HCT116 (cell line): ENCODE measurements around the gene RRBP1. TPM values are rescaled to one million over a fixed set of nuclear protein-coding genes. Genes with fewer than 3 reads are reported as not detected.

Source experiments
- ATAC-seq: fragments of 200-7000 bp; cut with Tn5 transposase; 2 replicates; pipeline ENCODE4 v1.9.1; 2020; ENCODE audit warnings: mild to moderate bottlenecking, moderate library complexity
- BruUV-seq: library from RNA; stranded (reverse); fragments of 400-500 nt; replicated peaks from 2 replicates; lab custom pipeline; 2021; lab: Mats Ljungman, UMichigan
- CTCF ChIA-PET: fragments of 300-600 bp; sonication (Branson Sonifier 250); formaldehyde crosslinking; loops from one replicate; lab custom pipeline; 2021; ENCODE audit warnings: antibody characterized with exemption; lab: Charles Lee
- POLR2A ChIA-PET: fragments of 300-600, 350-600 bp; sonication (Branson Sonifier 250); formaldehyde crosslinking; loops from one replicate; lab custom pipeline; 2021; ENCODE audit warnings: antibody characterized with exemption; lab: Charles Lee
- RAD21 ChIA-PET, 2 experiments: fragments of 300-600 bp; sonication (Branson Sonifier 250); formaldehyde crosslinking; loops; one replicate each; lab custom pipeline; 2023; ENCODE audit warnings: low total read pairs in 2 of 2; ENCODE audit not compliant: uncharacterized antibody in 2 of 2, unreplicated experiment in 2 of 2, low non-redundant PET in 1 of 2; lab: Charles Lee
- DNase-seq: peaks from one replicate; pipeline ENCODE4 v3.0.0-alpha.2; 2010; ENCODE audit warnings: low read depth, low spot score
- H2AFZ ChIP-seq: fragments of 200-600 bp; shearing (Covaris generic), sonication (generic); 2 replicates; pipeline ENCODE4 v1.6.1; 2017; ENCODE audit warnings: low read depth, mixed run types, mixed read lengths, antibody characterized with exemption, low read length; ENCODE audit not compliant: poor library complexity, severe bottlenecking
- H3K27ac ChIP-seq: 2 replicates; pipeline ENCODE4 v1.5.1; 2012; ENCODE audit warnings: low read depth, low read length
- H3K27me3 ChIP-seq: fragments of 200-600 bp; sonication (generic); 2 replicates; pipeline ENCODE4 v1.6.1; 2016; ENCODE audit warnings: mixed run types, low read length, mixed read lengths; ENCODE audit not compliant: insufficient read depth
- H3K36me3 ChIP-seq, 2 experiments: fragments of 200-500 bp in 1 of 2; fragments of 200-600 bp in 1 of 2; sonication (Bioruptor generic) in 1 of 2; sonication (generic) in 1 of 2; 2 replicates each; pipeline versions ENCODE4 v1.5.1 to v1.6.1; 2014 to 2016; ENCODE audit warnings: low read length in 2 of 2, inconsistent platforms in 1 of 2, mixed read lengths in 1 of 2, mixed run types in 1 of 2; ENCODE audit not compliant: insufficient read depth in 2 of 2, control insufficient read depth in 1 of 2
- H3K4me1 ChIP-seq, 2 experiments: fragments of 200-600 bp in 1 of 2; sonication (generic) in 1 of 2; 2 replicates each; pipeline versions ENCODE4 v1.5.1 to v1.6.1; 2012 to 2017; ENCODE audit warnings: low read length in 2 of 2, inconsistent platforms in 1 of 2, mild to moderate bottlenecking in 1 of 2, mixed read lengths in 1 of 2, mixed run types in 1 of 2, moderate library complexity in 1 of 2; ENCODE audit not compliant: insufficient read depth in 2 of 2, control insufficient read depth in 1 of 2
- H3K4me2 ChIP-seq: fragments of 200-600 bp; sonication (generic); 2 replicates; pipeline ENCODE4 v1.6.1; 2017; ENCODE audit warnings: mixed run types, low read length, mixed read lengths
- H3K4me3 ChIP-seq, 2 experiments: fragments of 200-600 bp in 1 of 2; sonication (generic) in 1 of 2; replicated peaks in 1 of 2; 2 replicates each; pipeline ENCODE4 v1.5.1; 2011 to 2016; ENCODE audit warnings: low read length in 2 of 2, control low read depth in 1 of 2, low read depth in 1 of 2, mild to moderate bottlenecking in 1 of 2, mixed read lengths in 1 of 2, mixed run types in 1 of 2
- H3K79me2 ChIP-seq: fragments of 200-600 bp; sonication (generic); 2 replicates; pipeline ENCODE4 v1.6.1; 2017; ENCODE audit warnings: mild to moderate bottlenecking, mixed run types, low read length, moderate library complexity, mixed read lengths; ENCODE audit not compliant: insufficient read depth
- H3K9ac ChIP-seq: fragments of 200-600 bp; sonication (generic); 2 replicates; pipeline ENCODE4 v1.6.1; 2016; ENCODE audit warnings: low read length, mixed read lengths
- H3K9me2 ChIP-seq: fragments of 200-600 bp; sonication (generic), shearing (Covaris generic); 2 replicates; pipeline ENCODE4 v1.6.1; 2017; ENCODE audit warnings: mixed run types, mild to moderate bottlenecking, moderate library complexity; ENCODE audit not compliant: insufficient read depth
- H3K9me3 ChIP-seq, 2 experiments: fragments of 200-500 bp in 1 of 2; fragments of 200-600 bp in 1 of 2; sonication (Bioruptor generic) in 1 of 2; sonication (generic) in 1 of 2; 2 replicates each; pipeline ENCODE4 v1.6.1; 2014 to 2017; ENCODE audit warnings: low read length in 2 of 2, mixed read lengths in 2 of 2, inconsistent platforms in 1 of 2, low read depth in 1 of 2, mild to moderate bottlenecking in 1 of 2, mixed run types in 1 of 2, moderate library complexity in 1 of 2; ENCODE audit not compliant: control insufficient read depth in 1 of 2, insufficient read depth in 1 of 2
- H4K20me1 ChIP-seq: fragments of 200-600 bp; sonication (generic), shearing (Covaris generic); 2 replicates; pipeline ENCODE4 v1.6.1; 2017; ENCODE audit warnings: mixed run types, mild to moderate bottlenecking, moderate library complexity; ENCODE audit not compliant: insufficient read depth
- ATF3 ChIP-seq: IDR thresholded peaks from 2 replicates; pipeline ENCODE4 v1.6.1; 2012
- CEBPB ChIP-seq: IDR thresholded peaks from 2 replicates; pipeline ENCODE4 v1.6.1; 2012; ENCODE audit warnings: low read depth
- EGR1 ChIP-seq: IDR thresholded peaks from 2 replicates; pipeline ENCODE4 v1.6.1; 2012; ENCODE audit warnings: low read depth
- ELF1 ChIP-seq: IDR thresholded peaks from 2 replicates; pipeline ENCODE4 v1.6.1; 2012; ENCODE audit warnings: low read depth, borderline replicate concordance
- EZH2phosphoT487 ChIP-seq: fragments of 200-600 bp; IDR thresholded peaks from 2 replicates; pipeline ENCODE4 v1.6.1; 2018; ENCODE audit warnings: antibody characterized with exemption, borderline replicate concordance
- JUND ChIP-seq: IDR thresholded peaks from 2 replicates; pipeline ENCODE4 v1.6.1; 2012
- MAX ChIP-seq: IDR thresholded peaks from 2 replicates; pipeline ENCODE4 v1.6.1; 2012
- POLR2A ChIP-seq: IDR thresholded peaks from 2 replicates; pipeline ENCODE4 v1.7.0; 2011; ENCODE audit warnings: borderline replicate concordance; ENCODE audit not compliant: insufficient read depth, insufficient read length; ENCODE audit errors: extremely low read depth
- POLR2AphosphoS5 ChIP-seq: IDR thresholded peaks from 2 replicates; pipeline ENCODE4 v1.6.1; 2011; ENCODE audit warnings: mild to moderate bottlenecking, low read depth, low read length, moderate library complexity
- REST ChIP-seq: IDR thresholded peaks from 2 replicates; pipeline ENCODE4 v1.6.1; 2012; ENCODE audit warnings: low read depth
- SIN3A ChIP-seq: IDR thresholded peaks from 2 replicates; pipeline ENCODE4 v1.6.1; 2012; ENCODE audit warnings: low read depth
- SP1 ChIP-seq: IDR thresholded peaks from 2 replicates; pipeline ENCODE4 v1.6.1; 2012; ENCODE audit warnings: low read depth
- SRF ChIP-seq: IDR thresholded peaks from 2 replicates; pipeline ENCODE4 v1.6.1; 2012; ENCODE audit warnings: low read depth
- YY1 ChIP-seq: IDR thresholded peaks from 2 replicates; pipeline ENCODE4 v1.6.1; 2011; ENCODE audit warnings: low read length, low read depth, moderate library complexity, mild to moderate bottlenecking; ENCODE audit not compliant: insufficient replicate concordance; ENCODE audit errors: extremely low read depth
- ZBTB33 ChIP-seq: IDR thresholded peaks from 2 replicates; pipeline ENCODE4 v1.6.1; 2011; ENCODE audit warnings: mild to moderate bottlenecking, low read length, moderate library complexity; ENCODE audit not compliant: insufficient replicate concordance; ENCODE audit errors: extremely low read depth
- ZNF274 ChIP-seq: fragments of 200-500 bp; sonication (Bioruptor generic); IDR thresholded peaks from 2 replicates; pipeline ENCODE4 v1.6.1; 2014; ENCODE audit warnings: mild to moderate bottlenecking, low read depth, low read length, inconsistent platforms
- intact Hi-C: fragments of 100-400 bp; cut with micrococcal nuclease; formaldehyde crosslinking; loops from 2 replicates; pipeline ENCODE4 v1.10.0; 2022
- total RNA-seq: library from RNA; stranded (reverse); gene quantifications from one replicate; pipeline ENCODE4 v1.2.1, GENCODE V29; 2021; ENCODE audit not compliant: unreplicated experiment

Gene RRBP1
- total RNA-seq, 1 experiment from 2014 or later: 123 TPM

GRCh38 chr20:17663486-17663885 is 18.6 kb downstream of the RRBP1 start:
- ATAC-seq (no peak), DNase-seq (no peak)
- Histone ChIP-seq H3K9me3 (peaks cover 3% of the 10 kb centered on the region in 2 experiments; a peak in 1 of 4 replicates), H3K27me3 (no peaks in the 10 kb centered on the region), H3K9ac (no peak overlapping the region), H3K79me2 (peaks cover 85% of the 10 kb centered on the region), H4K20me1 (no peaks in the 10 kb centered on the region; the same call in 1 of the 2 replicates), H3K4me2 (no peak overlapping the region), H2AFZ (no peak overlapping the region), H3K9me2 (no peaks in the 10 kb centered on the region), H3K4me1 (no peaks in the 10 kb centered on the region; a peak in 1 of 4 replicates), H3K36me3 (peaks cover under 1 to 13% of the 10 kb centered on the region in 2 experiments; a peak in 3 of 4 replicates), H3K27ac (no peak overlapping the region), H3K4me3 (no peak overlapping the region)
- RAD21 ChIA-PET: no interaction called here
- TF ChIP-seq JUND (no peak), ZNF274 (no peak), SIN3A (no peak)
- intact Hi-C loops: no loop called here
- POLR2A ChIA-PET: no interaction called here
- no TSS peak for BruUV-seq
- CTCF ChIA-PET: no interaction called here

- Histone ChIP-seq H4K20me1 (no peaks in the 10 kb centered on the region; the same call in 1 of the 2 replicates), H3K4me2 (no peak overlapping the region), H3K9ac (no peak overlapping the region), H3K4me1 (no peaks in the 10 kb centered on the region; a peak in 1 of 4 replicates), H3K36me3 (peaks cover 5 to 17% of the 10 kb centered on the region in 2 experiments), H2AFZ (no peak overlapping the region), H3K27ac (no peak overlapping the region), H3K4me3 (no peak overlapping the region), H3K9me3 (peaks cover 7 to 8% of the 10 kb centered on the region in 2 experiments; a peak in 1 of 4 replicates), H3K27me3 (no peaks in the 10 kb centered on the region), H3K9me2 (no peaks in the 10 kb centered on the region), H3K79me2 (peaks cover 85% of the 10 kb centered on the region)
- no TSS peak for BruUV-seq
- DNase-seq: no peak
- ATAC-seq: no peak
- ChIA-PET RAD21 (no interaction called here), CTCF (no interaction called here), POLR2A (no interaction called here)
- intact Hi-C loops: no loop called here
- TF ChIP-seq JUND (no peak), SRF (no peak), SIN3A (no peak), POLR2AphosphoS5 (no peak), SP1 (no peak), YY1 (no peak), ELF1 (no peak), CEBPB (no peak), ZBTB33 (no peak), ZNF274 (no peak), REST (no peak), POLR2A (no peak), MAX (no peak), EZH2phosphoT487 (no peak), ATF3 (no peak), EGR1 (no peak)
Observed at GRCh38 chr20:17663040-17663399, 19.0 kb downstream of the RRBP1 start.
